IMR-90 (cell line): ENCODE results near the gene PPM1H. TPM values are rescaled to one million over a fixed set of nuclear protein-coding genes. Genes with fewer than 3 reads are reported as not detected.
A peak's percentile ranks its signal among the peaks of the same experiment; 100 is the strongest.

Experiments used
- ATAC-seq: fragments of 200-7000 bp; cut with Tn5 transposase; 2 replicates; pipeline ENCODE4 v1.9.1; 2020; ENCODE audit warnings: low read depth, mild to moderate bottlenecking, moderate library complexity
- BruUV-seq: library from RNA; stranded (reverse); fragments of 400-500 nt; replicated peaks from 2 replicates; lab custom pipeline; 2021; lab: Mats Ljungman, UMichigan
- CTCF ChIA-PET: fragments of 300-600 bp; formaldehyde crosslinking; extraction: SDS; loops from one replicate; lab custom pipeline; 2021; ENCODE audit warnings: antibody characterized with exemption; lab: Yijun Ruan, JAX
- POLR2A ChIA-PET: fragments of 300-600 bp; sonication (Branson Sonifier 250); formaldehyde crosslinking; loops from one replicate; lab custom pipeline; 2022; ENCODE audit warnings: antibody characterized with exemption; ENCODE audit not compliant: unreplicated experiment; lab: Charles Lee
- DNase-seq: peaks from one replicate; pipeline ENCODE4 v3.0.0; 2013
- H2AFZ ChIP-seq: replicated peaks from 2 replicates; pipeline ENCODE3; 2013; ENCODE audit warnings: low read length, mild to moderate bottlenecking; ENCODE audit not compliant: poor library complexity
- H2AK5ac ChIP-seq: 2 replicates; pipeline ENCODE4 v1.6.1; 2013; ENCODE audit warnings: low read depth, low read length, inconsistent platforms
- H2AK9ac ChIP-seq: replicated peaks from 2 replicates; pipeline ENCODE3; 2013; ENCODE audit warnings: mild to moderate bottlenecking, low read depth, low read length, moderate library complexity; ENCODE audit not compliant: poor library complexity
- H2BK120ac ChIP-seq: 2 replicates; pipeline ENCODE4 v1.6.1; 2013; ENCODE audit warnings: low read depth, low read length, inconsistent platforms
- H2BK15ac ChIP-seq: 3 replicates; pipeline ENCODE4 v1.6.1; 2013; ENCODE audit warnings: low read depth, low read length, inconsistent platforms
- H2BK20ac ChIP-seq: 2 replicates; pipeline ENCODE4 v1.6.1; 2013; ENCODE audit warnings: low read depth, mild to moderate bottlenecking, inconsistent platforms, low read length, moderate library complexity
- H2BK5ac ChIP-seq: 2 replicates; pipeline ENCODE4 v1.6.1; 2013; ENCODE audit warnings: mild to moderate bottlenecking, low read depth, low read length, inconsistent platforms; ENCODE audit not compliant: poor library complexity, severe bottlenecking
- H3K14ac ChIP-seq: replicated peaks from 2 replicates; pipeline ENCODE4 v1.6.1; 2013; ENCODE audit warnings: low read depth, low read length, inconsistent platforms
- H3K18ac ChIP-seq: 2 replicates; pipeline ENCODE4 v1.6.1; 2013; ENCODE audit warnings: low read depth, low read length, control low read depth
- H3K23ac ChIP-seq: 2 replicates; pipeline ENCODE4 v1.6.1; 2013; ENCODE audit warnings: low read depth, low read length, inconsistent platforms
- H3K27ac ChIP-seq: 2 replicates; pipeline ENCODE4 v1.5.1; 2013; ENCODE audit warnings: mild to moderate bottlenecking, control low read depth, low read length; ENCODE audit not compliant: insufficient read depth
- H3K27me3 ChIP-seq: 2 replicates; pipeline ENCODE4 v1.6.1; 2013; ENCODE audit warnings: low read length; ENCODE audit not compliant: control insufficient read depth, insufficient read depth
- H3K36me3 ChIP-seq: 2 replicates; pipeline ENCODE4 v1.6.1; 2013; ENCODE audit warnings: low read length, mixed read lengths; ENCODE audit not compliant: control insufficient read depth, insufficient read depth
- H3K4ac ChIP-seq: 2 replicates; pipeline ENCODE4 v1.6.1; 2013; ENCODE audit warnings: low read depth, low read length, inconsistent platforms
- H3K4me1 ChIP-seq: 2 replicates; pipeline ENCODE4 v1.6.1; 2013; ENCODE audit warnings: low read length, mixed read lengths; ENCODE audit not compliant: control insufficient read depth, insufficient read depth
- H3K4me2 ChIP-seq: 2 replicates; pipeline ENCODE4 v1.6.1; 2013; ENCODE audit warnings: low read depth, mild to moderate bottlenecking, control low read depth, low read length, moderate library complexity
- H3K4me3 ChIP-seq: 2 replicates; pipeline ENCODE4 v1.5.1; 2013; ENCODE audit warnings: low read depth, mild to moderate bottlenecking, control low read depth, low read length, moderate library complexity; ENCODE audit not compliant: insufficient read depth
- H3K56ac ChIP-seq: 2 replicates; pipeline ENCODE4 v1.6.1; 2013; ENCODE audit warnings: low read length, inconsistent platforms; ENCODE audit not compliant: insufficient read depth; ENCODE audit errors: extremely low read depth
- H3K79me1 ChIP-seq, 2 experiments: 2 replicates each; pipeline ENCODE4 v1.6.1; 2013; ENCODE audit warnings: low read length in 2 of 2, inconsistent platforms in 1 of 2, low read depth in 1 of 2
- H3K9ac ChIP-seq: 2 replicates; pipeline ENCODE4 v1.6.1; 2013; ENCODE audit warnings: low read depth, low read length, control low read depth
- H3K9me1 ChIP-seq: 2 replicates; pipeline ENCODE4 v1.6.1; 2013; ENCODE audit warnings: low read length, inconsistent platforms; ENCODE audit not compliant: insufficient read depth
- H3K9me3 ChIP-seq: 2 replicates; pipeline ENCODE4 v1.6.1; 2013; ENCODE audit warnings: low read length; ENCODE audit not compliant: control insufficient read depth, insufficient read depth
- H4K20me1 ChIP-seq: 2 replicates; pipeline ENCODE4 v1.6.1; 2013; ENCODE audit warnings: low read length, inconsistent platforms; ENCODE audit not compliant: insufficient read depth
- H4K5ac ChIP-seq: 2 replicates; pipeline ENCODE4 v1.6.1; 2013; ENCODE audit warnings: mild to moderate bottlenecking, low read depth, low read length, control low read depth
- H4K8ac ChIP-seq, 2 experiments: 2 replicates each; pipeline ENCODE4 v1.6.1; 2013; ENCODE audit warnings: low read depth in 2 of 2, low read length in 2 of 2, control low read depth in 1 of 2, inconsistent platforms in 1 of 2
- H4K91ac ChIP-seq: 2 replicates; pipeline ENCODE4 v1.6.1; 2013; ENCODE audit warnings: low read depth, low read length, inconsistent platforms; ENCODE audit not compliant: insufficient read depth
- CEBPB ChIP-seq: IDR thresholded peaks from 2 replicates; pipeline ENCODE4 v1.6.1; 2012; ENCODE audit warnings: low read depth, low read length, improper control_type of control experiment
- CHD1 ChIP-seq: IDR thresholded peaks from 2 replicates; pipeline ENCODE4 v1.6.1; 2012; ENCODE audit warnings: low read depth, low read length, improper control_type of control experiment
- FOS ChIP-seq: fragments of 150-350 bp; IDR thresholded peaks from 2 replicates; pipeline ENCODE4 v1.6.1; 2016; ENCODE audit warnings: low read depth, low read length
- MAZ ChIP-seq: IDR thresholded peaks from 2 replicates; pipeline ENCODE4 v1.6.1; 2012; ENCODE audit warnings: low read depth, mild to moderate bottlenecking, low read length, improper control_type of control experiment, moderate library complexity, borderline replicate concordance
- NFE2L2 ChIP-seq: fragments of 150-350 bp; IDR thresholded peaks from 2 replicates; pipeline ENCODE4 v1.6.1; 2016; ENCODE audit warnings: low read depth, mild to moderate bottlenecking, low read length
- POLR2A ChIP-seq: IDR thresholded peaks from 2 replicates; pipeline ENCODE4 v1.6.1; 2012; ENCODE audit warnings: mild to moderate bottlenecking, low read depth, low read length
- RAD21 ChIP-seq: IDR thresholded peaks from 2 replicates; pipeline ENCODE4 v1.6.1; 2012; ENCODE audit warnings: low read length, improper control_type of control experiment
- RFX5 ChIP-seq: IDR thresholded peaks from 2 replicates; pipeline ENCODE4 v1.8.0; 2012; ENCODE audit warnings: low read depth, mild to moderate bottlenecking, low read length, moderate library complexity
- SMC3 ChIP-seq: fragments of 150-350 bp; IDR thresholded peaks from 2 replicates; pipeline ENCODE4 v1.6.1; 2016; ENCODE audit warnings: low read depth, mild to moderate bottlenecking, antibody characterized with exemption, low read length, moderate library complexity
- WGBS, 2 experiments: methylation state at CpG; one replicate each; pipeline versions ENCODE4 v1.1.5 to v1.1.7; 2013; ENCODE audit warnings: missing lambda C conversion rate in 2 of 2; ENCODE audit not compliant: insufficient read length in 1 of 2; ENCODE audit errors: extremely low coverage in 2 of 2; 5-methylcytosine and 5-hydroxymethylcytosine counted together
- dilution Hi-C: fragments of 300-500 bp; cut with HindIII; formaldehyde crosslinking; loops from one replicate; pipeline ENCODE4 v1.14.3; 2018; ENCODE audit warnings: low sequenced_read_pairs; ENCODE audit not compliant: unreplicated experiment
- in situ Hi-C: fragments of 300-500 bp; cut with MboI; formaldehyde crosslinking; loops from 3 replicates; pipeline ENCODE4 v1.14.3; 2019; ENCODE audit warnings: low sequenced_read_pairs, inconsistent platforms, mixed read lengths
- intact Hi-C: fragments of 100-400 bp; cut with micrococcal nuclease; formaldehyde crosslinking; loops from 2 replicates; pipeline ENCODE4 v1.10.0; 2022
- polyA plus RNA-seq, 3 experiments: library from polyadenylated mRNA; depleted of rRNA; stranded (reverse); fragments of >200 nt; gene quantifications; 2 replicates each; pipeline ENCODE4 v1.2.3, GENCODE V29; 2012; ENCODE audit warnings: low replicate concordance in 1 of 3
- total RNA-seq: library from RNA; depleted of rRNA; stranded (reverse); fragments of >200 nt; gene quantifications from 2 replicates; pipeline ENCODE4 v1.2.3, GENCODE V29; 2012
- TF ChIP-seq, protein P1 (sequence below): conservative IDR thresholded peaks from 2 replicates; pipeline ENCODE4 v1.5.1; 2012; ENCODE audit warnings: mild to moderate bottlenecking, low read depth, low read length, improper control_type of control experiment
- TF ChIP-seq, protein P2 (sequence below): fragments of 150-350 bp; IDR thresholded peaks from 2 replicates; pipeline ENCODE4 v1.6.1; 2016; ENCODE audit warnings: low read depth, mild to moderate bottlenecking, low read length, moderate library complexity, borderline replicate concordance

Gene PPM1H
- total and polyA plus RNA-seq, 2 of the 4 experiments (the other 2 are of a cell fraction): 0.14 to 0.18 TPM

DNA sequence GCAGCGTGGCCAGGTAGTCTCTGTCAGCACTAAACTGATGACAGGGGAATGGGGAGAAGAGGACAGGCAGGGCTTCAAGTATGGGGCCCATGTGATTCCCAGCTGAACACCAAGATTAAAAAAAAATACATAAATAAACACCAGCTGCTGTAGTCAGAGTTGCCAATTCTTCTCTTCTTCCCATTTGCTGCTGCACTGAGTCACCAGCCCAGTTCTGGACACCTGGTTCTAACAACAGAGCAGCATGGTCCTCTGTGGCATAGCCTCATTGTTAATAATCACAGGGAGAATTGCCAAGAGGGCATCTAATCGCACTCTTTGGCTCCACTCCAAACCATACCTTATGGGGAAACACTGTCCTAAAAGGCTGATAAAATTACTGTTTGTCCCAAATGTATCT lies 15.1 kb downstream of the PPM1H start:
- 80% methylated on average over 1 of the region's 2 CpGs; no CpG with 5 or more reads in 1 of the 2 experiments for WGBS, 2 experiments
- Histone ChIP-seq H2BK15ac (no peak overlapping the region), H3K9me3 (no peaks in the 10 kb centered on the region), H2AFZ (no peak overlapping the region), H4K8ac (no peak overlapping the region), H2BK20ac (no peak overlapping the region), H3K56ac (no peak overlapping the region), H3K4me2 (no peak overlapping the region), H4K20me1 (no peaks in the 10 kb centered on the region), H3K9ac (no peak overlapping the region), H3K27ac (no peak overlapping the region), H3K4ac (no peak overlapping the region), H2AK5ac (no peak overlapping the region), H3K27me3 (peaks cover 10% of the 10 kb centered on the region), H3K14ac (no peak overlapping the region), H3K4me1 (no peaks in the 10 kb centered on the region), H3K36me3 (no peaks in the 10 kb centered on the region), H3K4me3 (no peak overlapping the region), H3K18ac (no peak overlapping the region), H2BK5ac (no peak overlapping the region), H4K5ac (no peak overlapping the region), H3K9me1 (no peaks in the 10 kb centered on the region), H4K91ac (no peak overlapping the region), H3K23ac (no peak overlapping the region), H2BK120ac (no peak overlapping the region), H2AK9ac (no peak overlapping the region), H3K79me1 (no peaks in the 10 kb centered on the region)
- CTCF ChIA-PET: no interaction called here
- dilution Hi-C loops: no loop called here
- DNase-seq (peak; percentile 63), ATAC-seq (peak; percentile 49)
- POLR2A ChIA-PET: interaction anchor here (0.6 kb wide), 1 partner anchor 10 kb away, joined by 5 read pairs; no protein-coding TSS in a partner anchor
- no TSS peak for BruUV-seq
- intact Hi-C loops: no loop called here
- in situ Hi-C loops: no loop called here
- TF ChIP-seq RAD21 (no peak), FOS (no peak), MAZ (no peak), NFE2L2 (no peak), CHD1 (no peak), SMC3 (no peak), POLR2A (no peak), RFX5 (no peak), CEBPB (no peak)
- TF ChIP-seq, protein P1, sequence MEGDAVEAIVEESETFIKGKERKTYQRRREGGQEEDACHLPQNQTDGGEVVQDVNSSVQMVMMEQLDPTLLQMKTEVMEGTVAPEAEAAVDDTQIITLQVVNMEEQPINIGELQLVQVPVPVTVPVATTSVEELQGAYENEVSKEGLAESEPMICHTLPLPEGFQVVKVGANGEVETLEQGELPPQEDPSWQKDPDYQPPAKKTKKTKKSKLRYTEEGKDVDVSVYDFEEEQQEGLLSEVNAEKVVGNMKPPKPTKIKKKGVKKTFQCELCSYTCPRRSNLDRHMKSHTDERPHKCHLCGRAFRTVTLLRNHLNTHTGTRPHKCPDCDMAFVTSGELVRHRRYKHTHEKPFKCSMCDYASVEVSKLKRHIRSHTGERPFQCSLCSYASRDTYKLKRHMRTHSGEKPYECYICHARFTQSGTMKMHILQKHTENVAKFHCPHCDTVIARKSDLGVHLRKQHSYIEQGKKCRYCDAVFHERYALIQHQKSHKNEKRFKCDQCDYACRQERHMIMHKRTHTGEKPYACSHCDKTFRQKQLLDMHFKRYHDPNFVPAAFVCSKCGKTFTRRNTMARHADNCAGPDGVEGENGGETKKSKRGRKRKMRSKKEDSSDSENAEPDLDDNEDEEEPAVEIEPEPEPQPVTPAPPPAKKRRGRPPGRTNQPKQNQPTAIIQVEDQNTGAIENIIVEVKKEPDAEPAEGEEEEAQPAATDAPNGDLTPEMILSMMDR: no peak
- TF ChIP-seq, protein P2, sequence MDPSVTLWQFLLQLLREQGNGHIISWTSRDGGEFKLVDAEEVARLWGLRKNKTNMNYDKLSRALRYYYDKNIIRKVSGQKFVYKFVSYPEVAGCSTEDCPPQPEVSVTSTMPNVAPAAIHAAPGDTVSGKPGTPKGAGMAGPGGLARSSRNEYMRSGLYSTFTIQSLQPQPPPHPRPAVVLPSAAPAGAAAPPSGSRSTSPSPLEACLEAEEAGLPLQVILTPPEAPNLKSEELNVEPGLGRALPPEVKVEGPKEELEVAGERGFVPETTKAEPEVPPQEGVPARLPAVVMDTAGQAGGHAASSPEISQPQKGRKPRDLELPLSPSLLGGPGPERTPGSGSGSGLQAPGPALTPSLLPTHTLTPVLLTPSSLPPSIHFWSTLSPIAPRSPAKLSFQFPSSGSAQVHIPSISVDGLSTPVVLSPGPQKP: no peak
